GM12878 (cell line): ENCODE measurements around the gene CCS. TPM values are rescaled to one million over a fixed set of nuclear protein-coding genes. Genes with fewer than 3 reads are reported as not detected.

ENCODE experiments used
- ATAC-seq: fragments of 200-7000 bp; cut with Tn5 transposase; 3 replicates; pipeline ENCODE4 v1.9.1; 2020; ENCODE audit warnings: mild to moderate bottlenecking, moderate library complexity
- BruUV-seq: library from RNA; stranded (reverse); fragments of 400-500 nt; replicated peaks from 2 replicates; lab custom pipeline; 2021; lab: Mats Ljungman, UMichigan
- CTCF ChIA-PET: fragments of 300-600 bp; sonication (Branson Sonifier 250); formaldehyde crosslinking; extraction: SDS; loops from one replicate; lab custom pipeline; 2021; ENCODE audit warnings: inconsistent platforms; lab: Yijun Ruan, JAX
- POLR2A ChIA-PET: fragments of 350-600 bp; formaldehyde crosslinking; extraction: SDS; loops from one replicate; lab custom pipeline; 2021; ENCODE audit warnings: inconsistent platforms; lab: Charles Lee
- RAD21 ChIA-PET: fragments of 300-600 bp; sonication (Branson Sonifier 250); formaldehyde crosslinking; loops from one replicate; lab custom pipeline; 2023; ENCODE audit warnings: antibody characterized with exemption; ENCODE audit not compliant: unreplicated experiment; lab: Charles Lee
- SMC1A ChIA-PET: fragments of 300-600 bp; sonication (Branson Sonifier 250); formaldehyde crosslinking; loops from one replicate; lab custom pipeline; 2023; ENCODE audit not compliant: unreplicated experiment, uncharacterized antibody; lab: Charles Lee
- DNase-seq: peaks from one replicate; pipeline ENCODE4 v3.0.0-alpha.2; 2011; ENCODE audit warnings: low read depth, low spot score
- FAIRE-seq: peaks from 3 replicates; lab custom pipeline; 2011; peaks lifted over from hg19 to GRCh38; lab: Jason Lieb, UNC
- H2AFZ ChIP-seq: 2 replicates; pipeline ENCODE4 v1.6.0; 2011; ENCODE audit warnings: low read depth, low read length, control low read depth; ENCODE audit not compliant: control insufficient read depth
- H3K27ac ChIP-seq: 2 replicates; pipeline ENCODE4 v1.5.1; 2011; ENCODE audit warnings: control low read depth; ENCODE audit not compliant: control insufficient read depth, insufficient read depth
- H3K27me3 ChIP-seq, 2 experiments: replicated peaks in 1 of 2; 2 replicates each; pipeline versions ENCODE4 v1.6.0 to v1.6.1; 2011; ENCODE audit warnings: low read length in 1 of 2; ENCODE audit not compliant: control insufficient read depth in 2 of 2, insufficient read depth in 2 of 2
- H3K36me3 ChIP-seq, 2 experiments: 2 replicates each; pipeline ENCODE4 v1.5.1; 2011; ENCODE audit warnings: low read length in 1 of 2; ENCODE audit not compliant: control insufficient read depth in 2 of 2, insufficient read depth in 2 of 2
- H3K4me1 ChIP-seq: 2 replicates; pipeline ENCODE4 v1.6.1; 2011; ENCODE audit warnings: mild to moderate bottlenecking, low read length, moderate library complexity, mixed read lengths; ENCODE audit not compliant: control insufficient read depth, insufficient read depth
- H3K4me2 ChIP-seq: 2 replicates; pipeline ENCODE4 v1.6.0; 2011; ENCODE audit warnings: control low read depth; ENCODE audit not compliant: control insufficient read depth, insufficient read depth
- H3K4me3 ChIP-seq: fragments of 200-600 bp; sonication (generic); 2 replicates; pipeline ENCODE4 v1.5.1; 2016
- H3K79me2 ChIP-seq: 2 replicates; pipeline ENCODE4 v1.6.0; 2011; ENCODE audit warnings: low read length; ENCODE audit not compliant: control insufficient read depth, insufficient read depth
- H3K9ac ChIP-seq: 2 replicates; pipeline ENCODE4 v1.8.0; 2011; ENCODE audit warnings: low read length, control low read depth, mixed read lengths; ENCODE audit not compliant: control insufficient read depth, insufficient read depth
- H3K9me3 ChIP-seq: replicated peaks from 3 replicates; pipeline ENCODE4 v1.5.1; 2011; ENCODE audit warnings: mild to moderate bottlenecking, low read length; ENCODE audit not compliant: control insufficient read depth, insufficient read depth
- H4K20me1 ChIP-seq: 2 replicates; pipeline ENCODE4 v1.6.0; 2011; ENCODE audit not compliant: control insufficient read depth, insufficient read depth
- CBX5 ChIP-seq: sonication (generic); IDR thresholded peaks from 2 replicates; pipeline ENCODE4 v1.6.1; 2016; ENCODE audit warnings: low read depth, moderate library complexity, mild to moderate bottlenecking, inconsistent platforms
- HCFC1 ChIP-seq: fragments of 150-350 bp; IDR thresholded peaks from 2 replicates; pipeline ENCODE4 v1.6.1; 2014; ENCODE audit warnings: low read length
- KLF5 ChIP-seq: fragments of 450-650 bp; IDR thresholded peaks from 2 replicates; pipeline ENCODE4 v1.6.1; 2014; ENCODE audit warnings: mild to moderate bottlenecking; ENCODE audit not compliant: partially characterized antibody
- NFIC ChIP-seq: IDR thresholded peaks from 2 replicates; pipeline ENCODE4 v1.6.1; 2012; ENCODE audit warnings: low read depth, mild to moderate bottlenecking, inconsistent platforms, low read length, moderate library complexity
- PBX3 ChIP-seq: IDR thresholded peaks from 2 replicates; pipeline ENCODE4 v1.6.1; 2011; ENCODE audit warnings: mild to moderate bottlenecking, low read depth, low read length, moderate library complexity; ENCODE audit not compliant: insufficient replicate concordance
- PRDM15 ChIP-seq: fragments of 450-650 bp; formaldehyde crosslinking; IDR thresholded peaks from 2 replicates; pipeline ENCODE4 v1.4.0; 2020; ENCODE audit warnings: mild to moderate bottlenecking, moderate library complexity
- RB1 ChIP-seq: fragments of 450-650 bp; formaldehyde crosslinking; IDR thresholded peaks from 2 replicates; pipeline ENCODE4 v1.6.1; 2017; ENCODE audit warnings: mild to moderate bottlenecking, borderline replicate concordance
- RUNX3 ChIP-seq: IDR thresholded peaks from 2 replicates; pipeline ENCODE4 v1.6.1; 2012; ENCODE audit warnings: low read length, inconsistent platforms
- TCF3 ChIP-seq: IDR thresholded peaks from 2 replicates; pipeline ENCODE4 v1.6.1; 2012; ENCODE audit warnings: low read depth, mild to moderate bottlenecking, low read length, borderline replicate concordance; ENCODE audit not compliant: insufficient read depth
- WRNIP1 ChIP-seq: IDR thresholded peaks from 2 replicates; pipeline ENCODE4 v1.6.1; 2011; ENCODE audit warnings: low read depth, low read length, improper control_type of control experiment, borderline replicate concordance
- WGBS: methylation state at CpG from one replicate; pipeline ENCODE4 v1.1.6; 2016; ENCODE audit warnings: low lambda C conversion rate; ENCODE audit not compliant: insufficient replicate concordance, insufficient coverage; ENCODE audit errors: missing lambda C conversion rate; 5-methylcytosine and 5-hydroxymethylcytosine counted together
- in situ Hi-C: fragments of 300-500 bp; cut with MboI; formaldehyde crosslinking; loops from 9 replicates; pipeline ENCODE4 v1.14.3; 2018; ENCODE audit warnings: mixed read lengths
- intact Hi-C: fragments of 100-400 bp; cut with micrococcal nuclease; formaldehyde crosslinking; loops from one replicate; pipeline ENCODE4 v1.14.2; 2022; ENCODE audit not compliant: unreplicated experiment
- polyA plus RNA-seq, 11 experiments: library from polyadenylated mRNA; depleted of rRNA in 4 of 11; unstranded in 6 of 11; stranded (reverse) in 5 of 11; fragments of >200 nt; fragmentation: Nextera tagmentation in 4 of 11; fragmentation: Illumina TruSeq in 1 of 11; extraction: Ambion mirVana in 4 of 11; extraction: Trizol in 1 of 11; gene quantifications; 1 replicate in 1 of 11; 2 replicates in 10 of 11; pipeline versions ENCODE4 v1.2.1 to v1.2.3, GENCODE V29; 2011 to 2016; ENCODE audit warnings: inconsistent platforms in 2 of 11, missing spikeins in 2 of 11, low read depth in 1 of 11
- total RNA-seq, 4 experiments: library from RNA; depleted of rRNA in 3 of 4; stranded (reverse); fragments of >200 nt in 3 of 4; fragmentation: Illumina TruSeq in 1 of 4; extraction: Trizol in 1 of 4; gene quantifications; 2 replicates each; pipeline versions ENCODE4 v1.2.1 to v1.2.3, GENCODE V29; 2013 to 2021
- TF ChIP-seq, protein P1 (sequence below): fragments of 450-650 bp; IDR thresholded peaks from 2 replicates; pipeline ENCODE4 v1.6.1; 2017; ENCODE audit warnings: mild to moderate bottlenecking, moderate library complexity

CCS gene
- total and polyA plus RNA-seq, 10 of the 15 experiments (the other 5 are each of a cell fraction or from before 2014, with no cell fraction given), result 1.5 to 44.2 (median 30.6) TPM

DNA sequence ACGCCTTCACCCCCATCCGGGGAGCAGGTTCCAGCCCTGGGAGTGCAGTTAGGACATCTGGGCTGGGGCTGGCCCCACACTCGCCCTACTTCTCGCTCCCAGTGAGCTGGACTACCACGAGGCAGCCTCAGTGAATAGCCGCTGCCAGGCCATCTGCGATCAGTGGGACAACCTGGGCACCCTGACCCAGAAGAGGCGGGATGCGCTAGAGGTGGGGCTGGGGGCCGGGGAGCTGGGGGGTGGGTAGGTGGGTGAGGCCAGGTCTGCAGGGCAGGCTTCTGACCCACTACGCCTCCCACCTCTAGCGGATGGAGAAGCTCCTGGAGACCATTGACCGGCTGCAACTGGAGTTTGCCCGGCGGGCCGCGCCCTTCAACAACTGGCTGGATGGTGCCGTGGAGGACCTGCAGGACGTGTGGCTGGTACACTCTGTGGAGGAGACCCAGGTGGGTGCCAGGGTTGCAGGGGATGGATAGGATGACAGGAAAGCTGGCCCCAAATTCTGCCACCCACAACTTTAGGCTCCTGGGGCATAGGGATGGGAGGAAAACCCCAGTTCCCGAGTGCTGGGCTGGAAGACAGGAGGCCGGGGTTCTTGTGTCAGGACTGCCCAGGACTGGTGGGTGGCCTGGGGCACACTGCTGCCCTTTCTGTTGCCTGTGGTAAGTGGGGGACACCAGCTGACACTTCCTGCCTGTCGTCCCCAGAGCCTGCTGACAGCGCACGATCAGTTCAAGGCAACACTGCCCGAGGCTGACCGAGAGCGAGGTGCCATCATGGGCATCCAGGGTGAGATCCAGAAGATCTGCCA is 32.9 kb upstream of the CCS start (continued):
- TF ChIP-seq PBX3, result no peak
- TF ChIP-seq PRDM15 (CRISPR knock-in tag), result no peak

GRCh38 chr11:66561178-66561974 is 31.6 kb upstream of the CCS start:
- intact Hi-C loops (no loop called here), in situ Hi-C loops (no loop called here)
- no peak for FAIRE-seq
- POLR2A ChIA-PET, result no interaction called here
- H3K4me3 ChIP-seq, result no peak overlapping the region
- 48% methylated on average over 14 of the region's 14 CpGs for WGBS
- no TSS peak for BruUV-seq
- H3K4me1 ChIP-seq, result no peaks in the 10 kb centered on the region
- no peaks in the 10 kb centered on the region; a peak in 1 of 4 replicates for H3K27me3 ChIP-seq
- H3K79me2 ChIP-seq, result no peaks in the 10 kb centered on the region
- no peak for ATAC-seq
- H3K27ac ChIP-seq, result no peak overlapping the region
- H3K9ac ChIP-seq, result no peak overlapping the region
- RAD21 ChIA-PET, result no interaction called here
- SMC1A ChIA-PET, result interaction anchor here (0.6 kb wide), 1 partner anchor 240 kb away, joined by 3 read pairs; no protein-coding TSS in a partner anchor
- no peaks in the 10 kb centered on the region for H3K36me3 ChIP-seq
- no peaks in the 10 kb centered on the region for H3K9me3 ChIP-seq
- no peak overlapping the region for H3K4me2 ChIP-seq
- no peak overlapping the region for H2AFZ ChIP-seq
- DNase-seq, result no peak
- H4K20me1 ChIP-seq, result no peaks in the 10 kb centered on the region
- CTCF ChIA-PET, result interaction anchor here (0.9 to 1.1 kb wide), 2 partner anchors 8 to 16 kb away, joined by 3 read pairs; partner anchors contain the start of gene ZDHHC24
- TF ChIP-seq RUNX3 (no peak), RB1 (no peak), TCF3 (no peak), NFIC (no peak), HCFC1 (no peak), CBX5 (no peak), WRNIP1 (no peak), KLF5 (no peak)
- TF ChIP-seq, protein P1, sequence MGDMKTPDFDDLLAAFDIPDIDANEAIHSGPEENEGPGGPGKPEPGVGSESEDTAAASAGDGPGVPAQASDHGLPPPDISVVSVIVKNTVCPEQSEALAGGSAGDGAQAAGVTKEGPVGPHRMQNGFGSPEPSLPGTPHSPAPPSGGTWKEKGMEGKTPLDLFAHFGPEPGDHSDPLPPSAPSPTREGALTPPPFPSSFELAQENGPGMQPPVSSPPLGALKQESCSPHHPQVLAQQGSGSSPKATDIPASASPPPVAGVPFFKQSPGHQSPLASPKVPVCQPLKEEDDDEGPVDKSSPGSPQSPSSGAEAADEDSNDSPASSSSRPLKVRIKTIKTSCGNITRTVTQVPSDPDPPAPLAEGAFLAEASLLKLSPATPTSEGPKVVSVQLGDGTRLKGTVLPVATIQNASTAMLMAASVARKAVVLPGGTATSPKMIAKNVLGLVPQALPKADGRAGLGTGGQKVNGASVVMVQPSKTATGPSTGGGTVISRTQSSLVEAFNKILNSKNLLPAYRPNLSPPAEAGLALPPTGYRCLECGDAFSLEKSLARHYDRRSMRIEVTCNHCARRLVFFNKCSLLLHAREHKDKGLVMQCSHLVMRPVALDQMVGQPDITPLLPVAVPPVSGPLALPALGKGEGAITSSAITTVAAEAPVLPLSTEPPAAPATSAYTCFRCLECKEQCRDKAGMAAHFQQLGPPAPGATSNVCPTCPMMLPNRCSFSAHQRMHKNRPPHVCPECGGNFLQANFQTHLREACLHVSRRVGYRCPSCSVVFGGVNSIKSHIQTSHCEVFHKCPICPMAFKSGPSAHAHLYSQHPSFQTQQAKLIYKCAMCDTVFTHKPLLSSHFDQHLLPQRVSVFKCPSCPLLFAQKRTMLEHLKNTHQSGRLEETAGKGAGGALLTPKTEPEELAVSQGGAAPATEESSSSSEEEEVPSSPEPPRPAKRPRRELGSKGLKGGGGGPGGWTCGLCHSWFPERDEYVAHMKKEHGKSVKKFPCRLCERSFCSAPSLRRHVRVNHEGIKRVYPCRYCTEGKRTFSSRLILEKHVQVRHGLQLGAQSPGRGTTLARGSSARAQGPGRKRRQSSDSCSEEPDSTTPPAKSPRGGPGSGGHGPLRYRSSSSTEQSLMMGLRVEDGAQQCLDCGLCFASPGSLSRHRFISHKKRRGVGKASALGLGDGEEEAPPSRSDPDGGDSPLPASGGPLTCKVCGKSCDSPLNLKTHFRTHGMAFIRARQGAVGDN, result no peak
